Pulmonary artery endothelial cell (primary cell): Measurements from ENCODE around the gene ZFAND3. TPM values are rescaled to one million over a fixed set of nuclear protein-coding genes. Genes with fewer than 3 reads are reported as not detected.
"Not testable (repeated sequence)": the region's sequence is repeated elsewhere in the genome, so short reads cannot be mapped to it uniquely, and the experiment has no call there.

Experiments used
- DNase-seq: peaks from one replicate; pipeline ENCODE4 v3.0.0-alpha.2; 2011; ENCODE audit warnings: low read depth, low spot score
- total RNA-seq: library from RNA; depleted of rRNA; stranded (reverse); fragments of >200 nt; gene quantifications from 2 replicates; pipeline ENCODE4 v1.2.3, GENCODE V29; 2014

Gene ZFAND3
- total RNA-seq, 1 donor from 2014 or later, result 23.5 TPM

GRCh38 chr6:37865504-37865903 is 46.0 kb downstream of the ZFAND3 start:
- DNase-seq, result no peak

GRCh38 chr6:37866590-37867507 is 47.3 kb downstream of the ZFAND3 start:
- no peak for DNase-seq

GRCh38 chr6:37867756-37868446 is 48.4 kb downstream of the ZFAND3 start:
- DNase-seq, result no peak

- peak; percentile 17 for DNase-seq
Measured at GRCh38 chr6:37868447-37868825, 48.9 kb downstream of the ZFAND3 start.

GRCh38 chr6:37871616-37872372 is 52.3 kb downstream of the ZFAND3 start:
- DNase-seq, result no peak

GRCh38 chr6:37872373-37872745 is 52.8 kb downstream of the ZFAND3 start:
- no peak for DNase-seq

- DNase-seq, result no peak
Measured at GRCh38 chr6:37874726-37875125, 55.2 kb downstream of the ZFAND3 start.

- DNase-seq, result no peak
Measured at GRCh38 chr6:37875561-37876309, 56.2 kb downstream of the ZFAND3 start.

- no peak for DNase-seq
Measured at GRCh38 chr6:37876843-37877242, 57.3 kb downstream of the ZFAND3 start.

- DNase-seq, result no peak
Measured at GRCh38 chr6:37877373-37878149, 58.0 kb downstream of the ZFAND3 start.

- DNase-seq, result no peak
Measured at GRCh38 chr6:37878150-37878710, 58.7 kb downstream of the ZFAND3 start.

GRCh38 chr6:37880602-37881001 is 61.1 kb downstream of the ZFAND3 start:
- DNase-seq, result not testable (repeated sequence)

- no peak for DNase-seq
Measured at GRCh38 chr6:37882292-37882691, 62.8 kb downstream of the ZFAND3 start.

- DNase-seq, result no peak
Measured at GRCh38 chr6:37882724-37883413, 63.3 kb downstream of the ZFAND3 start.

GRCh38 chr6:37884548-37884947 is 65.0 kb downstream of the ZFAND3 start:
- DNase-seq, result no peak

GRCh38 chr6:37889051-37889450 is 69.5 kb downstream of the ZFAND3 start:
- DNase-seq, result no peak

GRCh38 chr6:37889486-37889885 is 70.0 kb downstream of the ZFAND3 start:
- DNase-seq, result no peak

GRCh38 chr6:37891072-37891471 is 71.5 kb downstream of the ZFAND3 start:
- no peak for DNase-seq

- no peak for DNase-seq
Measured at GRCh38 chr6:37893257-37893656, 73.7 kb downstream of the ZFAND3 start.
